NCI-H345 (cell line): ENCODE measurements around the gene UBE2G2.
A peak's percentile ranks its signal among the peaks of the same experiment; 100 is the strongest.

Experiments
- DNase-seq: peaks from one replicate; lab custom pipeline; 2025; lab: John Stamatoyannopoulos, UW

The UBE2G2 gene

GRCh38 chr21:44749759-44750674 is 51.6 kb downstream of the UBE2G2 start:
- no peak for DNase-seq

- DNase-seq, result no peak
Observed at GRCh38 chr21:44749116-44749758, 52.4 kb downstream of the UBE2G2 start.

- no peak for DNase-seq
Observed at GRCh38 chr21:44748621-44749020, 53.0 kb downstream of the UBE2G2 start.

GRCh38 chr21:44742418-44743153 is 59.0 kb downstream of the UBE2G2 start:
- peak; percentile 75 for DNase-seq

- DNase-seq, result no peak
Observed at GRCh38 chr21:44741921-44742320, 59.7 kb downstream of the UBE2G2 start.

GRCh38 chr21:44740742-44741141 is 60.9 kb downstream of the UBE2G2 start:
- DNase-seq, result no peak

- no peak for DNase-seq
Observed at GRCh38 chr21:44739316-44739715, 62.3 kb downstream of the UBE2G2 start.

GRCh38 chr21:44738621-44739020 is 63.0 kb downstream of the UBE2G2 start:
- DNase-seq, result no peak

GRCh38 chr21:44737706-44738354 is 63.8 kb downstream of the UBE2G2 start:
- peak; percentile 27 for DNase-seq

- peak; percentile 44 for DNase-seq
Observed at GRCh38 chr21:44736291-44737004, 65.2 kb downstream of the UBE2G2 start.

GRCh38 chr21:44735821-44736220 is 65.8 kb downstream of the UBE2G2 start:
- DNase-seq, result no peak

- DNase-seq, result no peak
Observed at GRCh38 chr21:44734841-44735240, 66.8 kb downstream of the UBE2G2 start.

GRCh38 chr21:44734026-44734745 is 67.4 kb downstream of the UBE2G2 start:
- DNase-seq, result no peak

- no peak for DNase-seq
Observed at GRCh38 chr21:44732956-44733355, 68.7 kb downstream of the UBE2G2 start.

- DNase-seq, result no peak
Observed at GRCh38 chr21:44732263-44732662, 69.4 kb downstream of the UBE2G2 start.

GRCh38 chr21:44730951-44731579 is 70.6 kb downstream of the UBE2G2 start:
- DNase-seq, result no peak

GRCh38 chr21:44730028-44730395 is 71.6 kb downstream of the UBE2G2 start:
- DNase-seq, result no peak

GRCh38 chr21:44729336-44730027 is 72.1 kb downstream of the UBE2G2 start:
- DNase-seq, result no peak

GRCh38 chr21:44728716-44729115 is 72.9 kb downstream of the UBE2G2 start:
- no peak for DNase-seq

- no peak for DNase-seq
Observed at GRCh38 chr21:44727757-44728156, 73.9 kb downstream of the UBE2G2 start.
